Subcutaneous abdominal adipose tissue (tissue), 5 donors: ENCODE measurements around the gene FASN.
"Not testable (repeated sequence)": the region's sequence is repeated elsewhere in the genome, so short reads cannot be mapped to it uniquely, and the experiment has no call there.

Experiments used
- H3K27ac ChIP-seq: one replicate; pipeline ENCODE4 v1.7.0; 2013; ENCODE audit warnings: low read depth, mild to moderate bottlenecking, inconsistent platforms, low read length, moderate library complexity
- H3K27me3 ChIP-seq, 5 donors: one replicate each; pipeline ENCODE4 v1.7.0; 2013; ENCODE audit warnings: low read length in 5 of 5, inconsistent platforms in 1 of 5; ENCODE audit not compliant: control insufficient read depth in 5 of 5, insufficient read depth in 4 of 5
- H3K36me3 ChIP-seq, 5 donors: one replicate each; pipeline ENCODE4 v1.7.0; 2013; ENCODE audit warnings: low read length in 5 of 5; ENCODE audit not compliant: control insufficient read depth in 5 of 5, insufficient read depth in 5 of 5
- H3K4me1 ChIP-seq, 5 donors: one replicate each; pipeline ENCODE4 v1.7.0; 2013; ENCODE audit warnings: low read length in 5 of 5, mild to moderate bottlenecking in 3 of 5, moderate library complexity in 1 of 5; ENCODE audit not compliant: control insufficient read depth in 5 of 5, insufficient read depth in 5 of 5
- H3K4me3 ChIP-seq, 5 donors: one replicate each; pipeline ENCODE4 v1.7.0; 2013; ENCODE audit warnings: low read length in 5 of 5, low read depth in 1 of 5
- H3K9ac ChIP-seq, 5 donors: one replicate each; pipeline ENCODE4 v1.7.0; 2013; ENCODE audit warnings: low read length in 5 of 5, mild to moderate bottlenecking in 4 of 5, moderate library complexity in 3 of 5
- H3K9me3 ChIP-seq, 5 donors: one replicate each; pipeline ENCODE4 v1.7.0; 2013; ENCODE audit warnings: low read length in 5 of 5; ENCODE audit not compliant: control insufficient read depth in 5 of 5
- donor health status: healthy.
- donor health status: healthy.
- donor health status: healthy.
- donor health status: healthy.
- donor health status: healthy.

The FASN gene

DNA sequence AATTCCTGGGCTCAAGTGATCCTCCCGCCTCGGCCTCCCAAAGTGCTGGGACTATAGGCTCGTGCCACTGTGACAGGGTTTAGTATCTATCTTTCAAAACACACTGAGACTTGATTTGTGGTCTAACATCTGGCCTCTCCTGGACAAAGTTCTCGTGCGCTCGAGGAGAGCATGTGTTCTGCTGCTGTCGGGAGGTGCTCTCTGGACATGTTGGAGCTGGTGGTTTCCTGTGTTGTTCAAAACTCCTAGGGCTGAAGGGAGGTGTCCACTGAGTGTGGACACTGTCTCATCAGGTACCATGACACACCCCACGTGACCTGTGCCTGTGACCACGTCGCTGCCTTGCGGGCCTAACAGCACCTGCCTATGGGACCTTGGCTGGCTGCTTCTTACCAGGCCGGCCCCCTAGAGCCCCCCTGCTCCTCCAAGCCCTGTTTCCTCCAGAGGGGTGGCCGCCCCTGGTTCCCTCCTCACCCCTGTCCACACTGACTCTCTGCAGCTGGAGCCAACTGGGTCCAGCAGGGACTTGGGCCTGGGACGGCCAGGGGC, 52.0 kb downstream of the FASN start:
- no peak overlapping the region for H3K27ac ChIP-seq
- peaks cover 1 to 17% (median 12%) of the 10 kb centered on the region in 5 donors for H3K4me1 ChIP-seq
- peaks cover 0 to 37% (median 25%) of the 10 kb centered on the region in 5 donors for H3K36me3 ChIP-seq
- H3K9ac ChIP-seq = no peak overlapping the region
- H3K4me3 ChIP-seq = no peak overlapping the region
- no peaks in the 10 kb centered on the region for H3K9me3 ChIP-seq
- H3K27me3 ChIP-seq = no peaks in the 10 kb centered on the region

DNA sequence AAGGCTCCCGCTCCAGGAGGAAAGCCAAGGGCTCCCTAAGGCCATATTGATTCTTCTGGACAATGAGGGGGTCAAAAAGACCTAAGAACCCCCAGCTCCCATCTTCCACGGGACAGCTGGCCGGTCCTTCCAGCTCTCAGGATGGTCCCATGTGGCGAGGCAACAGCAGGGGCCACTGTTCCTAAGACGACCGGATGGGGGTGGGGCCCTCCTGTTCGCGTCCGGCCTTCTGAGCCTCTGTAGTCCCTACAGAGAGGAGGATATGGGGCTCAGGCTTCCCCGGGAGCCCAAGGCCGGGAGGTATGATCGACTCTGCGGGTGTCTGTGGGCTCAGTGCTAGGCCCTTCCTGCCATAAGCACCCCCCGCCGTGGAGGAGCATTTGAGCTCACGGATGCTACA, 54.5 kb downstream of the FASN start:
- H3K9me3 ChIP-seq = no peaks in the 10 kb centered on the region
- H3K9ac ChIP-seq = no peak overlapping the region
- H3K4me1 ChIP-seq = peaks cover 0 to 8% (median 1%) of the 10 kb centered on the region in 5 donors
- H3K27ac ChIP-seq = no peak overlapping the region
- H3K27me3 ChIP-seq = no peaks in the 10 kb centered on the region
- H3K4me3 ChIP-seq = no peak overlapping the region
- peaks cover 0 to 19% (median 17%) of the 10 kb centered on the region in 5 donors for H3K36me3 ChIP-seq

DNA sequence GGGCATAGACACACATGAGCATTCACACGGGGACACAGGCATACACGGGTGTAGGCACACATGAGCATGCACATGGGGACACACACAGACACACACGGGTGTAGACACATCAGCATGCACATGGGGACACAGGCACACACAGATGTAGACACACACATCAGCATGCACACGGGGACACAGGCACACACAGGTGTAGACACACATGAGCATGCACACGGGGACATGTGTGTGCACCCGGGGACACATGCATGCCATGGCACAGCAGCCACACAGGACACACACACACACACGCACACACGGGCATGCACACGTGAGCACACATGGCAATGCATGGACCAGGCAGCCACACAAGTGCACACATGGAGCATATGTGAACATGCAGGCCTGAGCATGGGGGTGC, 55.4 kb downstream of the FASN start:
- H3K27ac ChIP-seq = no peak overlapping the region
- peaks cover 3 to 12% (median 4%) of the 10 kb centered on the region in 5 donors for H3K4me1 ChIP-seq
- H3K27me3 ChIP-seq = no peaks in the 10 kb centered on the region
- no peak overlapping the region for H3K9ac ChIP-seq
- H3K9me3 ChIP-seq = no peaks in the 10 kb centered on the region
- peaks cover 0 to 12% (median 8%) of the 10 kb centered on the region in 5 donors for H3K36me3 ChIP-seq
- H3K4me3 ChIP-seq = no peak overlapping the region

DNA sequence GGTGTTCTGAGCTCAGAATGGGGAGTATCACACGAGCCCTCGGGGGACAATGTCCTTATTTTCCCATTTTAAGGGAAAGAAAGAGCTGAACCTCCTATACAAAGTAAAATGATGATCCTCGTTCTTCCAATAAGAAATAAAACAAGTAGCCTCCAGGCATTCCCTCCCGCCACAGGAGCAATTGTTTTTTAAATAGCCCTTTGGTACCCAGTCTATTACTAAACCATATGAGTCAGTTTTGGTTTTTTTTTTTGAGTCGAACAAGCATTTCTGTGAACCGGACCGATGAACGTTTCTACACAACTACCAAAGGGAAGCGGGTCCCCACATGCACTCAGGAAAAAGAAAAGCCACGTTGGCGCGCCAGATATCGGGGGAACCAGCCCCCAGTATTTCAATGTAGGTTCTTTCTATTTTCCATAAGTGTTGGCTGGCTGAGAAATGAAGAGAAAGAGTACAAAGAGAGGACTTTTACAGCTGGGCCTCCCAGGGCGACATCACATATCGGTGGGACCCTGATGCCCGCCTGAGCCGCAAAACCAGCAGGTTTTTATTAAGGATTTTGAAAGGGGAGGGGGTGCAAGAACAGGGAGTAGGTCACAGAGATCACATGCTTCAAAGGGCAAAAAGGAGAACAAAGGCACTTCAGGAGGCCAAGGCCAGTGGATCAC, 56.8 kb downstream of the FASN start:
- H3K4me3 ChIP-seq = no peak overlapping the region
- H3K9ac ChIP-seq = no peak overlapping the region
- no peaks in the 10 kb centered on the region for H3K9me3 ChIP-seq
- H3K4me1 ChIP-seq = peaks cover 4 to 19% (median 12%) of the 10 kb centered on the region in 5 donors
- no peaks in the 10 kb centered on the region for H3K27me3 ChIP-seq
- H3K36me3 ChIP-seq = no peaks in the 10 kb centered on the region
- no peak overlapping the region for H3K27ac ChIP-seq

DNA sequence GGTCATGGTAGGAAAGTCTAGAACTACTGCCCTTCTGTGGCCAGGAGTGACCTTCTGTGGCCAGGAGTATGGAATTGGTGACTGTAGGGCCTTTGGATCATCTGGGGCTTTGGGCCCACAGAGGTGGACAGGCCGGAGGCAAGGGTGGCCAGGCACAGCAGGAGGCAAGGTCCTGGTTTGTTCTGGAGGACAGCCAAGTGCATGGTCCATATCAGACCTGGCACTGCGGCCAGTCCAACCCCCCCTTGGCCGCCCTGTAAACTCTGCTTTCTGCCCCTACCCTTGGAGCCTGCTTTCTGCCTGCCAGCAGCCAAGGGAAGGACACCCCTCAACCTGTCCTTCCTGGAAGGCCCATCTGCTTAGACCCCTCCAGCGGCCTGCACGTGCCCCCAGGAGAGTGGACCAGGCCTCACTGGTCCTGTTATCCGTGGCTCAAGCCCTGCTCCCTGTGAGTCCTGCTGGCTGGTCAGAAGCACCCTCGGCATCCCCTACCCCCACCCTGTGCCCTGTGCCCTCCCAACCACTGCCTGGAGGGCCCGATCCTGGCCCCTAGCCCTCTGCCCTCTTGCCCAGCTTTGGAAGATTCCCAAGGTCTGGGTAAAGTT, 58.2 kb downstream of the FASN start:
- Histone ChIP-seq H3K4me1 (peaks cover 4 to 27% (median 20%) of the 10 kb centered on the region in 5 donors), H3K27ac (no peak overlapping the region), H3K36me3 (peaks cover 0 to 3% (median 0%) of the 10 kb centered on the region in 5 donors), H3K27me3 (no peaks in the 10 kb centered on the region), H3K9ac (no peak overlapping the region), H3K4me3 (no peak overlapping the region), H3K9me3 (no peaks in the 10 kb centered on the region)

DNA sequence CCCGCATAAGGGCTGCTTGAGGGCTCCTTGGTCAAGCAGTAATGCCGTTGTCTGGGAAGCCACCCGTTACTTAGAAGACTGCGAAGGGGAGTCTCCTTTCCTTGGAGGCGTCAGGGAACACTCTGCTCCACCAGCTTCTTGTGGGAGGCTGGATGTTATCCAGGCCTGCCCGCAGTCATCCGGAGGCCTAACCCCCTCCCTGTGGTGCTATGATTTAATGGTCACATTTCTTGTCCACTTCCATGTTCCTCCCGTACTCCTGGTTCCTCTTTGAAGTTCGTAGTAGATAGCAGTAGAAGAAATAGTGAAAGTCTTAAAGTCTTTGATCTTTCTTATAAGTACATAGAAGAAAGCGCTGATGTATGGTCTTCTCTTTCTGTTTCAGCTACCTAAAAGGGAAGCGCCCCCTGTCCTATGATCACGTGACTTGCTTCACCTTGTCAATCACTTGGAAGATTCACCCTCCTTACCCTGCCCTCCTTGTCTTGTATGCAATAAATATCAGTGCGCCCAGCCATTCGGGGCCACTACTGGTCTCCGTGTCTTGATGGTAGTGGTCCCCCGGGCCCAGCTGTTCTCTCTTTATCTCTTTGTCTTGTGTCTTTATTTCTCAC, 59.1 kb downstream of the FASN start:
- not testable (repeated sequence) for H3K27me3 ChIP-seq, H3K9me3 ChIP-seq, H3K9ac ChIP-seq, H3K36me3 ChIP-seq, H3K27ac ChIP-seq, H3K4me3 ChIP-seq
- peaks cover 4 to 29% (median 24%) of the 10 kb centered on the region in 5 donors for H3K4me1 ChIP-seq

DNA sequence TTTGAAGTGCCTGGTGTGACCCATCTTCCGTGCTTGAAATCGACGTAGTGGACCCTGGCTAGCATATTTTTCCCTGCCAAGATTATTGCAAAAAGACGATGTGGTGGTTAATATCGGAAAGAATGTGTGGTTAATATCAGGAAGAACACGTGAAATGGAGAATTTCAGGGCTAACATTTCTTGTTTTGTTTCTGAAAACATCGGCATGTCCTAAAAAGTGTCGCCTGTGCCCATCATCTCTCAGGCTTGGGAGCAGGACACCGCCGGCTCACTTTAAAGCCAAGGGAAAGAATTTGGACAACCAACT, 60.2 kb downstream of the FASN start:
- Histone ChIP-seq H3K9me3 (no peaks in the 10 kb centered on the region), H3K9ac (peak overlapping the region in 2 of 5 donors; percentile 14 to 48), H3K4me1 (peaks cover 4 to 29% (median 24%) of the 10 kb centered on the region in 5 donors), H3K36me3 (peaks cover 0 to 3% (median 0%) of the 10 kb centered on the region in 5 donors), H3K27me3 (no peaks in the 10 kb centered on the region), H3K27ac (peak overlapping the region; percentile 40), H3K4me3 (peak overlapping the region; percentile 53 to 69 (median 65))

DNA sequence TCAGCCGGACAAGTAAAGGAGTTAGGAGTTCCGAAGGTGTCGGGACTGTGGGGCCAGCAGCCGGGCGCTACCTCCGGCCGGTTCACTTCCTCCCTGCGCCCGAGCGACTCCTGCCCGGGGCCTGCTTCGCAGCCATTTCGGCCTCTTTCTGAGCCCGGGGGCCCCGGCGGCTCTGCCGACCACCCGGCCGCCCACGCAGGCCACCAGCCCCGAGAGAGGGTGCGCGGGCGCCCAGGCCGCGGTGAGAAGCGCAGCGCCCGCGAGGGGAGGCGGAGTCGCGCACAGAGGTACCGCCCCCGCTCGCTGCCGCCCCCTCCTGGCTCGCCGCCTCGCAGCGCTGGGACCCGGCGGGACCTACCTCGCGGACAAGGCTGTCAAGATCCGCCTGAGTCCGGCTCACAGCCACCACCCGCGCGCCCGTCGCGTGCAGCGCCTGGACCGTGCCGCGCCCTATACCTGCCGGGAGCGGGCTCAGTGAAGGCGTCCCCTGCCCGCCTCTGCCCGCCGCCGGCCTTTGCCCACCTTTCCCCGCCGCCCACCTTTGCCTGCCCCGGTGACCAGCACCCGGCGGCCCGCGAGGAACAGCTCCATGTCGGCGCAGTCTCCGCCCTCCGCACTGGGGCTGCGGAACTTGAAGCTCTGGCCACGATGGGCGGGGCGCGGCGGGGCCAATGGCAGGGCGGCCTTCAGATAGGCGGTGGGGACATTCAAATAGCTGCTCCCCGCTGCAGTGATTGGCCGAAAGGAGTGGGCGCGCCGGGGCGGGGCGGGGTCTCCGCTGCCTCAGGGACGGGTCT, 60.7 kb downstream of the FASN start, which contains the start of gene DCXR:
DCXR (minus strand) TSS at position 606 of the 797 bp plus-strand sequence; CDS start at position 591, 15 bp downstream.
- H3K4me1 ChIP-seq = peaks cover 4 to 34% (median 27%) of the 10 kb centered on the region in 5 donors
- peaks cover 0 to 3% (median 0%) of the 10 kb centered on the region in 5 donors for H3K27me3 ChIP-seq
- peak within 1 kb of the TSS in 4 of 5 donors; percentile 70 to 91 (median 78) for H3K9ac ChIP-seq
- H3K4me3 ChIP-seq = peak within 1 kb of the TSS; percentile 62 to 70 (median 67)
- peak within 1 kb of the TSS; percentile 57 for H3K27ac ChIP-seq
- no peaks in the 10 kb centered on the region for H3K9me3 ChIP-seq
- H3K36me3 ChIP-seq = peaks cover 0 to 3% (median 0%) of the 10 kb centered on the region in 5 donors

DNA sequence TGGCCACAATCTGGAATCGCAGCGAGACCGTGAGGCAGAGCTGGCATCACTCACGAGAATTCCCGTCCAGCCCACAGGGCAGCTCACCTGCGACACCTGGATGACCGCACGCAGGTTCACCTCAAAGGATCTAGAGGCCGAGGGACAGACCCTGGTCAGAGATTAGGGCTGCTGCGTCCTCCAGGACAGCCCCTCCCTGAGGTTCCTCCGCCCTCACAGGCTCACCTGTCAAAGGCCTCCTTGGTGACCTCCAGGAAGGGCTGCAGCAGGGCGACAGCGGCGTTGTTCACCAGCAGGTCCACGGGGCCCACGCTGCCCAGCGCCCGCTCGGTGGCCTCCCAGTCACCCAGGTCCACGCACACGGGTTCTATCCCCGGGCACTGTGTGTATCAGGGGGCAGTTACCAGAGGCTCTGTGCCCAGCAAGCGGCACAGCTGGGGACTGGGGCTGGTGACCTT, 61.4 kb downstream of the FASN start:
- H3K27ac ChIP-seq = peak overlapping the region; percentile 57
- H3K36me3 ChIP-seq = peaks cover 0 to 3% (median 0%) of the 10 kb centered on the region in 5 donors
- peak overlapping the region in 4 of 5 donors; percentile 70 to 91 (median 78) for H3K9ac ChIP-seq
- peak overlapping the region; percentile 45 to 70 (median 67) for H3K4me3 ChIP-seq
- H3K4me1 ChIP-seq = peaks cover 4 to 39% (median 32%) of the 10 kb centered on the region in 5 donors
- H3K9me3 ChIP-seq = no peaks in the 10 kb centered on the region
- H3K27me3 ChIP-seq = peaks cover 0 to 7% (median 0%) of the 10 kb centered on the region in 5 donors
